CD4-positive, CD25-positive, alpha-beta regulatory T cell (primary cell): ENCODE data around the gene AP4S1. TPM values are rescaled to one million over a fixed set of nuclear protein-coding genes. Genes with fewer than 3 reads are reported as not detected.

Source experiments
- ATAC-seq, 2 donors: fragments of 150-1000 bp; cut with Tn5 transposase; one replicate each; pipeline ENCODE4 v1.10.0; 2021; ENCODE audit warnings: low read depth in 2 of 2, moderate number of reproducible peaks in 2 of 2, moderate library complexity in 1 of 2
- DNase-seq, 3 donors: peaks; one replicate each; pipeline versions ENCODE4 v3.0.0 to v3.0.0-alpha.2; 2012 to 2022; ENCODE audit warnings: mixed read lengths in 1 of 3
- H3K27ac ChIP-seq: one replicate; pipeline ENCODE4 v1.7.0; 2013; ENCODE audit warnings: mild to moderate bottlenecking, low read length; ENCODE audit not compliant: insufficient read depth, poor library complexity, severe bottlenecking
- H3K27me3 ChIP-seq: one replicate; pipeline ENCODE4 v1.7.0; 2013; ENCODE audit warnings: low read length; ENCODE audit not compliant: control insufficient read depth, insufficient read depth
- H3K36me3 ChIP-seq: one replicate; pipeline ENCODE4 v1.7.0; 2013; ENCODE audit warnings: mild to moderate bottlenecking, low read length, moderate library complexity; ENCODE audit not compliant: control insufficient read depth, insufficient read depth
- H3K4me1 ChIP-seq: 2 replicates; pipeline ENCODE4 v1.7.0; 2013; ENCODE audit warnings: mild to moderate bottlenecking, low read length; ENCODE audit not compliant: insufficient read depth, control insufficient read depth, poor library complexity, severe bottlenecking
- H3K4me3 ChIP-seq: one replicate; pipeline ENCODE4 v1.7.0; 2013; ENCODE audit warnings: low read depth, mild to moderate bottlenecking, low read length, moderate library complexity
- H3K9me3 ChIP-seq, 2 experiments: 1 replicate in 1 of 2; 2 replicates in 1 of 2; pipeline ENCODE4 v1.7.0; 2013; ENCODE audit warnings: low read length in 2 of 2, mild to moderate bottlenecking in 1 of 2, moderate library complexity in 1 of 2; ENCODE audit not compliant: control insufficient read depth in 2 of 2
- H3K27ac Mint-ChIP-seq, 3 donors: one replicate each; pipeline ENCODE4 v1.8.0; 2020 to 2022; ENCODE audit warnings: mild to moderate bottlenecking in 3 of 3, mixed read lengths in 3 of 3, moderate library complexity in 2 of 3
- H3K27me3 Mint-ChIP-seq: one replicate; pipeline ENCODE4 v1.8.0; 2022; ENCODE audit warnings: mild to moderate bottlenecking, mixed read lengths
- H3K36me3 Mint-ChIP-seq: one replicate; pipeline ENCODE4 v1.8.0; 2020; ENCODE audit warnings: mixed read lengths
- H3K4me1 Mint-ChIP-seq, 4 donors: one replicate each; pipeline ENCODE4 v1.8.0; 2020 to 2022; ENCODE audit warnings: mixed read lengths in 4 of 4, mild to moderate bottlenecking in 1 of 4
- H3K4me3 Mint-ChIP-seq, 4 donors: one replicate each; pipeline ENCODE4 v1.8.0; 2020 to 2022; ENCODE audit warnings: mild to moderate bottlenecking in 4 of 4, mixed read lengths in 4 of 4, moderate library complexity in 3 of 4
- H3K9me3 Mint-ChIP-seq, 7 donors: one replicate each; pipeline ENCODE4 v1.8.0; 2020 to 2022; ENCODE audit warnings: mixed read lengths in 7 of 7, mild to moderate bottlenecking in 3 of 7, moderate library complexity in 2 of 7
- polyA plus RNA-seq, 4 donors: library from polyadenylated mRNA; unstranded; fragments of 300-500 nt; fragmentation: Illumina TruSeq; gene quantifications; one replicate each; pipeline ENCODE4 v1.2.3, GENCODE V29; 2021
- total RNA-seq: library from RNA; stranded (reverse); gene quantifications from one replicate; pipeline ENCODE4 v1.2.3, GENCODE V29; 2022

AP4S1 gene
- total and polyA plus RNA-seq, 5 donors from 2014 or later: 7.0 to 16.0 (median 8.1) TPM

DNA sequence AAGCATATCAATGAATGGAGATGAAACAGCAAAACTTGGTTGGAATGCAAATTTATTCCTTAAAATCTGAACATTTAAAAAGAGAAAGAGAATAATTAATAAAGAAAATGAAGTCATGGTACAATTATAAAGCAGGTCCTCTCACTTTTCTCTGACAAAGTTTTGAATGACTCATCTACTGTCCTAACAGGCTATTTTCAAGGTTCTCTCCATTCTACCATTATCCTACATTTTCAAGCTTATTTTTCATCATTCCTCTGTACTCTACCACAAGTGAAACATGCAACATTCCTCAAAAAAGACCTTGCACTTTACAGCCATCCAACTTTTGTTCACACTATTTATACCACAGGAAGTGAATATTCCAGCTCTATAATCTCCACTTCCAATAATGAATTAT is 36.9 kb upstream of the AP4S1 start:
- Histone ChIP-seq H3K4me3 (no peak overlapping the region), H3K36me3 (no peaks in the 10 kb centered on the region), H3K27me3 (no peaks in the 10 kb centered on the region), H3K4me1 (no peaks in the 10 kb centered on the region), H3K27ac (no peak overlapping the region), H3K9me3 (no peaks in the 10 kb centered on the region)
- Mint-ChIP-seq H3K36me3 (peaks cover 11% of the 10 kb centered on the region), H3K4me3 (no peak overlapping the region), H3K4me1 (peaks cover 30 to 41% (median 38%) of the 10 kb centered on the region in 4 donors), H3K27ac (no peak overlapping the region), H3K27me3 (no peaks in the 10 kb centered on the region), H3K9me3 (no peaks in the 10 kb centered on the region)
- ATAC-seq (no peak), DNase-seq (no peak)

DNA sequence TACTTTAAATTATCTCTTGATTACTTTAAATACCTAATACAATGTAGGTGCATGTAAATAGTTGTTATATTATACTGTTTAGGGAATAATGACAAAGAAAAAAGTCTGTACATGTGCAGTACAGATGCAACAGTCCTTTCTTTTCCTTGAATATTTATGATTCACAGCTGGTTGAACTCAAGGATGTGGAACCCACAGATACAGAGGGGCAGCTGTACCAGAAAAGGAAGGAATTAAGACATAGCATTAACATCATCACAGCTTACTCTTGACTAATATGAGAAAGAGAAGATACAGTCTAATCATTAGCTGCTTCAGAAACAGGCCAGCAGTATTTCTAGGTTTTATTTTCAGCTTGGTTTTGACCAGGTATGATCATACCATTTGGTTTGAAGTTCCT is 34.7 kb upstream of the AP4S1 start:
- Histone ChIP-seq H3K4me1 (peaks cover 12% of the 10 kb centered on the region), H3K9me3 (no peaks in the 10 kb centered on the region), H3K27ac (no peak overlapping the region), H3K36me3 (no peaks in the 10 kb centered on the region), H3K4me3 (no peak overlapping the region), H3K27me3 (no peaks in the 10 kb centered on the region)
- DNase-seq (no peak), ATAC-seq (no peak)
- H3K9me3 Mint-ChIP-seq: no peaks in the 10 kb centered on the region
- H3K36me3 Mint-ChIP-seq: peaks cover 5% of the 10 kb centered on the region
- no peak overlapping the region for H3K27ac Mint-ChIP-seq
- no peaks in the 10 kb centered on the region for H3K27me3 Mint-ChIP-seq
- H3K4me1 Mint-ChIP-seq: peaks cover 39 to 54% (median 48%) of the 10 kb centered on the region in 4 donors
- H3K4me3 Mint-ChIP-seq: no peak overlapping the region

- H3K4me3 Mint-ChIP-seq: peak overlapping the region in 1 of 4 donors; percentile 4
- DNase-seq (no peak), ATAC-seq (no peak)
- H3K27me3 Mint-ChIP-seq: no peaks in the 10 kb centered on the region
- no peak overlapping the region for H3K27ac ChIP-seq
- no peaks in the 10 kb centered on the region for H3K36me3 ChIP-seq
- H3K27ac Mint-ChIP-seq: peak overlapping the region in 2 of 3 donors; percentile 30 to 81
- no peaks in the 10 kb centered on the region for H3K9me3 Mint-ChIP-seq
- no peaks in the 10 kb centered on the region for H3K9me3 ChIP-seq
- H3K4me3 ChIP-seq: no peak overlapping the region
- H3K36me3 Mint-ChIP-seq: no peaks in the 10 kb centered on the region
- peaks cover 38 to 54% (median 45%) of the 10 kb centered on the region in 4 donors for H3K4me1 Mint-ChIP-seq
- no peaks in the 10 kb centered on the region for H3K27me3 ChIP-seq
- peaks cover 16% of the 10 kb centered on the region for H3K4me1 ChIP-seq
Measured at GRCh38 chr14:30991408-30991807, 34.0 kb upstream of the AP4S1 start.

- Mint-ChIP-seq H3K4me1 (peaks cover 40 to 55% (median 47%) of the 10 kb centered on the region in 4 donors), H3K4me3 (no peak overlapping the region)
Measured at GRCh38 chr14:30993071-30993470, 32.4 kb upstream of the AP4S1 start.

DNA sequence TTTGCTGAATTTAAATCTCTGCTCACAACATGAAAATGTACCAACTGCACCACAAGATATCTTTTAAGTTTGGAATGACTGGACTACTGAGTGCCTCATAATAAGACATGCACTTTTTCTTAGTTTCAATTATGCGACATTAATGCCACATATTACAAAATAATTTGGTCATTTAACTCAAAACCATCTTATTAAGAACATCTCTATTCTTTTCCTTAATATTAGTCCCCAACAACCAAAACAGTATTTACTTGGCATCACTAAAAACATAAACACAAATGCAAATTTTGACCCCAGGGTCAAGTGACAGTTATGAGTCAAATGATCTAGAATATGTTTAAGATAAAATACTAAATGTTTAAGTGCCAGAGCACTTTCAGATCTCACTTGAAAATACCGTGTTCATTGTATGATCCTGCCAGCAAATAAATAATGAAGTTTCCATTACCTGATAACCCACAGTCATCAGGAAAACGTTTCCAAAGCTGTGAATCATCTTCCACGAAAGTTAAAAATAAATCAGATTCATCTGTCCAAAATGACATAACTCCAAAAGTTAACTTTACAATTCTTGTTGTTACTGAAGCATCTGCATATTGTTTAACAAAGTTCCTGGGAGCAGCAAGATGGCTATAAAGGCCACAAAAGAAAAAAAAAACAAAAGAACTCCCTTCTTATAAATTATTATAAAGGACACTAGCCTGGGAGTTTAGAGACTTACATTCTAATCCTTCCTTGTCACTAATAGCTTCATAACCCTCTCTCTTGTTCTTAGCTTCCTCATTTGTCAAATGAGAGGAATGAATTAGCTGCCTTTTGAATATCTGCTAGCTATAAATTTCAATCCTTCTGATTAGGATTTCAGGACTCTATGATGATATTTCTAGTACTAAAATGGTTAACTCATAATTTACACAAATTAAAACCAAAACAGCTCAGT is 30.5 kb upstream of the AP4S1 start:
- Mint-ChIP-seq H3K4me3 (peak overlapping the region in 2 of 4 donors; percentile 41 to 42), H3K27me3 (no peaks in the 10 kb centered on the region), H3K4me1 (peaks cover 24 to 51% (median 41%) of the 10 kb centered on the region in 4 donors), H3K9me3 (peaks cover 0 to 13% (median 0%) of the 10 kb centered on the region in 7 donors), H3K36me3 (peaks cover 19% of the 10 kb centered on the region), H3K27ac (peak overlapping the region in 1 of 3 donors; percentile 62)
- ATAC-seq (no peak), DNase-seq (peak in 1 of 3 donors; percentile 13)
- H3K9me3 ChIP-seq: peaks cover 12 to 13% of the 10 kb centered on the region in 2 experiments
- peaks cover 16% of the 10 kb centered on the region for H3K4me1 ChIP-seq
- no peak overlapping the region for H3K27ac ChIP-seq
- peaks cover 17% of the 10 kb centered on the region for H3K36me3 ChIP-seq
- no peaks in the 10 kb centered on the region for H3K27me3 ChIP-seq
- no peak overlapping the region for H3K4me3 ChIP-seq

More at GRCh38 chr14:30993071-30993470, 32.4 kb upstream of the AP4S1 start:
- ATAC-seq (no peak), DNase-seq (no peak)
- no peaks in the 10 kb centered on the region for H3K27me3 ChIP-seq
- Mint-ChIP-seq H3K27ac (no peak overlapping the region), H3K27me3 (no peaks in the 10 kb centered on the region), H3K36me3 (peaks cover 6% of the 10 kb centered on the region), H3K9me3 (peaks cover 0 to 2% (median 0%) of the 10 kb centered on the region in 7 donors)
- peaks cover 2% of the 10 kb centered on the region for H3K36me3 ChIP-seq
- no peak overlapping the region for H3K4me3 ChIP-seq
- H3K9me3 ChIP-seq: peaks cover 0 to 1% of the 10 kb centered on the region in 2 experiments
- peaks cover 16% of the 10 kb centered on the region for H3K4me1 ChIP-seq
- no peak overlapping the region for H3K27ac ChIP-seq

DNA sequence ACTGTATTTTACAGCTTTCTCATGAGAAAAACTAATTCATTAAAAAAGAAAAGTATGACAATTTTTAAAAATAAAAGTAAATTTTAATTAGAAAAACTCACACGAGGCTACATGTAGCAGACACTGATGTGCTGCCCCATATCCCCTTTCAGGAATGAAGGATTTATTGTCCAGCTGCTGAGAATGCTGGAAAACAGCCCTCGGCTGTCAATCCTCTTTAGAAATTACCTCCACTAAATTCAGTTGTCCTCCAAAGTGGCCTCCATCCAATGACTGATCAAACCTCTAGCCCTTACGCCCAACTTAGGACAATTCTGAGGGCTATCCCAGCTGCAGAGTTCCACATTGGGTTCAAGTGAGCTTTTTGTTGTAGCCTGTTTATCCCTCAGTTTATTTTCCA is 29.8 kb upstream of the AP4S1 start:
- peaks cover 22% of the 10 kb centered on the region for H3K36me3 Mint-ChIP-seq
- Histone ChIP-seq H3K27me3 (no peaks in the 10 kb centered on the region), H3K4me1 (peaks cover 16% of the 10 kb centered on the region), H3K9me3 (peaks cover 12 to 13% of the 10 kb centered on the region in 2 experiments), H3K36me3 (peaks cover 17% of the 10 kb centered on the region), H3K27ac (no peak overlapping the region), H3K4me3 (no peak overlapping the region)
- ATAC-seq (no peak), DNase-seq (no peak)
- no peaks in the 10 kb centered on the region for H3K27me3 Mint-ChIP-seq
- H3K27ac Mint-ChIP-seq: no peak overlapping the region
- peak overlapping the region in 2 of 4 donors; percentile 7 to 29 for H3K4me3 Mint-ChIP-seq
- H3K9me3 Mint-ChIP-seq: peaks cover 0 to 13% (median 1%) of the 10 kb centered on the region in 7 donors
- peaks cover 21 to 55% (median 46%) of the 10 kb centered on the region in 4 donors for H3K4me1 Mint-ChIP-seq

GRCh38 chr14:30996892-30997659 is 28.4 kb upstream of the AP4S1 start:
- Histone ChIP-seq H3K36me3 (peaks cover 19% of the 10 kb centered on the region), H3K27ac (no peak overlapping the region), H3K4me3 (no peak overlapping the region), H3K4me1 (peaks cover 16% of the 10 kb centered on the region), H3K9me3 (peaks cover 12 to 13% of the 10 kb centered on the region in 2 experiments), H3K27me3 (no peaks in the 10 kb centered on the region)
- Mint-ChIP-seq H3K4me1 (peaks cover 13 to 52% (median 41%) of the 10 kb centered on the region in 4 donors), H3K9me3 (peaks cover 0 to 13% (median 1%) of the 10 kb centered on the region in 7 donors), H3K36me3 (peaks cover 32% of the 10 kb centered on the region), H3K27ac (no peak overlapping the region), H3K4me3 (no peak overlapping the region), H3K27me3 (no peaks in the 10 kb centered on the region)
- DNase-seq: no peak
- ATAC-seq: no peak
